Choroid plexus epithelial cell (primary cell): ENCODE data around the gene OR2C1.

Source experiments
- DNase-seq: peaks from one replicate; pipeline ENCODE4 v3.0.0-alpha.2; 2010; ENCODE audit warnings: low read depth
- H3K4me3 ChIP-seq: 2 replicates; pipeline ENCODE4 v1.5.1; 2011; ENCODE audit warnings: low read depth, mild to moderate bottlenecking, control low read depth, low read length, moderate library complexity
- TF ChIP-seq, protein P1 (sequence below): conservative IDR thresholded peaks from 2 replicates; pipeline ENCODE4 v1.5.1; 2011; ENCODE audit warnings: low read depth, mild to moderate bottlenecking, control low read depth, inconsistent platforms, low read length, moderate library complexity

The OR2C1 gene

DNA sequence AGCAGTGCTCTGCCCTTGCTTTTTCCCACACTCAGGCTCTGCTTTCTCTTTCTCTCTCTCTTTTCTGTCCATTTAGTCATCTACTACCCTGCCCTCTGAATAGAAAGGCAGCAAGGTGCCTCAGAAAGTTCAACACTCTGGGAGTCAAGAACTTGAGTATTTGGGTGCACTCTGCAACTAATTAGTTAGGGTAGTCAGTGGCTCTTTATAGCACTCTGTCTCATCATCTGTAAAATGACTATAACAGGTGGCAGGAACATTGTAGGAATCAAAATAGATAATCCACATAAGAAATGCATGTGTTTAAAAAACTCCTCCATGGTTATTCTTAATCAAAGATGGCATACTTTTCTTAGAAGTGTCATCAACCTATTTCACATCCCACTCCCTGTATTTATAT, 7.2 kb downstream of the OR2C1 start:
- no peak for DNase-seq
- H3K4me3 ChIP-seq = no peak overlapping the region
- TF ChIP-seq, protein P1, sequence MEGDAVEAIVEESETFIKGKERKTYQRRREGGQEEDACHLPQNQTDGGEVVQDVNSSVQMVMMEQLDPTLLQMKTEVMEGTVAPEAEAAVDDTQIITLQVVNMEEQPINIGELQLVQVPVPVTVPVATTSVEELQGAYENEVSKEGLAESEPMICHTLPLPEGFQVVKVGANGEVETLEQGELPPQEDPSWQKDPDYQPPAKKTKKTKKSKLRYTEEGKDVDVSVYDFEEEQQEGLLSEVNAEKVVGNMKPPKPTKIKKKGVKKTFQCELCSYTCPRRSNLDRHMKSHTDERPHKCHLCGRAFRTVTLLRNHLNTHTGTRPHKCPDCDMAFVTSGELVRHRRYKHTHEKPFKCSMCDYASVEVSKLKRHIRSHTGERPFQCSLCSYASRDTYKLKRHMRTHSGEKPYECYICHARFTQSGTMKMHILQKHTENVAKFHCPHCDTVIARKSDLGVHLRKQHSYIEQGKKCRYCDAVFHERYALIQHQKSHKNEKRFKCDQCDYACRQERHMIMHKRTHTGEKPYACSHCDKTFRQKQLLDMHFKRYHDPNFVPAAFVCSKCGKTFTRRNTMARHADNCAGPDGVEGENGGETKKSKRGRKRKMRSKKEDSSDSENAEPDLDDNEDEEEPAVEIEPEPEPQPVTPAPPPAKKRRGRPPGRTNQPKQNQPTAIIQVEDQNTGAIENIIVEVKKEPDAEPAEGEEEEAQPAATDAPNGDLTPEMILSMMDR = no peak

DNA sequence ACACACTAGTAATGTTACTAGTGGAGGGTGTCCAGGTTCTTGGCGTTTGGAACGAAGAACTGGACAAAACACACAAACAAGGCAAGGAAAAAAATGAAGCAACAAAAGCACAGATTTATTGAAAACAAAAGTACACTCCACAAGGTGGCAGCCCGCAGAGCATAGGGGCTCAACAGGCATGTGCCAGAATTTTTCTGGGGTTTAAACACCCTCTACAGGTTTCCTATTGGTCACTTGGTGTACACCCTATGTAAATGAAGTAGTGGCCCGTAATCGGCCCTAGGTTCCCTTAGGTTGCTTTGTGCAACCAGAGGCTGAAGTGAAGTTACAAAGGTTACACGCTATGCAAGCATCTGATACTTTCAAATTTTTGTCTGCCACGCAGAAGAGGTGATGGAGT, 8.1 kb downstream of the OR2C1 start:
- H3K4me3 ChIP-seq = no peak overlapping the region
- no peak for DNase-seq
- TF ChIP-seq, protein P1 = no peak

DNA sequence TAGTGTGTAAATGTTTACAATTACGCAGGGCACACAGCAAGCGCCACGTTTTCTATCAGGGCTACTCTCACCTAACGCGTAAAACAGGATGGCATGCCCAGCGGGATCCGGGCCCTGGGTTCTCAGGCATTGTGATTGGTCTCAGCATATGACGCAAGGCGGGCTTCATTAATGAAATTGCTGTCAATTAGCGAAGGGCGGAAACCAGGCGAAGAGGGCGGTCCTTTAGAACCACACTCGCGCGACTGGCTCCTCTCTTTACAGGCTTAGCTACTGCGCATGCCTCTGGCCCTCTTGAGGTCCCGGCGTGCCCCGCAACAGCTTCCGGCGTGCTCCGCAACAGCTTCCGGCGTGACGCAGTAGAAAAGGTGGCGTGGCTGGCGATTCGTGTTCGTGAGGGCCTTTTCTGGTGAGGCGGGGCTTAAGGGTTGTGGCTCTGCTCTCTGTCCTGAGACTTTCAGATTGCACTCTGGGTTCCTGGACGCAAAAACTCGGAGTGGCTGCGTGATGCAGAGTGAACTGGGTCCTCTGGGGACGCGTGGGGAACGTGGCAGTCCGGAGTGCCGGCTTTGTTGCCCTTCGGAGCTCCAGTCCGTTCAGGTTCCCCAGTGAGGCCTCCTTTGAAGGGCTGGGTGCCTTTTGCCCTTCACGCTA, 9.2 kb downstream of the OR2C1 start:
- peak overlapping the region; percentile 71 for H3K4me3 ChIP-seq
- TF ChIP-seq, protein P1 = no peak
- peak; percentile 98 for DNase-seq

DNA sequence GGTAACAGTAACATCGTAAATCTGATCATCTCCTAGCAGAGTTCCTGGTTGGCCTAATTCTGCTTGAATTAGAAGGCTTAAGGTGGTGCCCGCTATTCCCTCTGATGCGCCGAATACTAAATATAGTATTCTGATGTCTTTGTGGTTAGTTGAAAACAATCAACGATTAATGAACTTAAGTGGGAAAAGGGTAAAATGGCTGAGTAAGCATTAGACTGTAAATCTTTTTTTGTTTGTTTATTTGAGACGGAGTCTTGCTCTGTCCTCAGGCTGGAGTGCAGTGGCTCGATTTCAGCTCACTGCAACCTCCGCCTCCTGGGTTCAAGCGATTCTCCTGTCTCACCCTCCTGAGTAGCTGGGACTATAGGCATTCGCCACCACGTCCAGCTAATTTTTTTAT, 13.4 kb downstream of the OR2C1 start:
- H3K4me3 ChIP-seq = no peak overlapping the region
- no peak for DNase-seq
- TF ChIP-seq, protein P1 = no peak

DNA sequence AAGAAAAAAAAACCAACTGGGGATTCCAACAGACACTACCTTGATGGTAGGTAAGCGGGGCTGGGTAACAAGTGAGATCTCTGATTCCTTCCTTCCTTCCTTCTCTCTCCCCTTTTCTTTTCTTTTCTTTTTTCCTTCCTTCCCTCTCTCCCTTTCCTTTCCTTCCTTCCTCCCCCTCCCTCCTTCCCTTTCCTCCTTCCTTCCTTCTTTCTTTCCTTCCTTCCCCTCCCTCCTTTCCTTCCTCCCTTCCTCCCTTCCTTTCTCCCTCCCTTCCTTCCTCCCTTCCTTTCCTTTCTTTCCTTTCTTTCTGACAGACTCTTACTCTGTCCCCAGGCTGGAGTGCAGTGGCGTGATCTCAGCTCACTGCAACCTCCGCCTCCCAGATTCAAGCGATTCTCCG, 20.0 kb downstream of the OR2C1 start:
- TF ChIP-seq, protein P1 = no peak
- no peak for DNase-seq
- H3K4me3 ChIP-seq = no peak overlapping the region

DNA sequence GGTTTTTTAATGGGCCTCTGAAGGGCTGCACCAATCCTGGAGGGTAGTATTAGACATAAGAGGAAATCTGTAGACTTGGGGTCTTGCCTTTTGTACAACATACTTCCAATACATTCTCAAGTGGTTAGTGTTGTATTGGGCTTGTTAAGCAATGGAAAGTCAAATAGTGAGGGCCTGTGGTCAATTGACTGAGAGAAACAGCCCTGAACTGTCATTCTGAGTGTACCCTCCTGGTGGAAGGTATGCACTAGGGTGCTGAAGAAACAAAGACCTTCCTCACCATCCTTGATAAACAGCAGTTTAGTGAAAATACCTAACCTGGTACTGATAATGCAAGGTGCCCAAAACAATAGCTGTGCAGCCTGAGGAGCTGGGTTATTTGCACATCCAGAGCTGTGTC, 22.2 kb downstream of the OR2C1 start:
- DNase-seq = no peak
- H3K4me3 ChIP-seq = no peak overlapping the region
- TF ChIP-seq, protein P1 = no peak

DNA sequence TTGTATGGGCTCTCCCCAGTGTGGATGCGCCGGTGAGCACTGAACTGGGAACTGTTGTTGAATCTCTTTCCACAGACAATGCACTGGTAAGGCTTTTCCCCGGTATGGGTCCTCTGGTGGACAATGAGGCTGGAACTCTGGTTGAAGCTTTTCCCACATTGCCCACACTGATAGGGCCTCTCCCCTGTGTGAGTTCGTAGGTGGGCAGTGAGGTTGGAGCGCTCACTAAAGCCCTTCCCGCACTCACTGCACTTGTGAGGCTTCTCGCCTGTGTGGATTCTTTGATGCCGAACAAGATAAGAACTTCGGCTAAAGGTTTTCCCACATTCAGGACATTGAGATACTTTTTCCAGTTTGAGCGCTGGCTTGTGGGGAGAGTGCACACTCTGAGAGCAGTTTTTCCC, 27.4 kb downstream of the OR2C1 start:
- TF ChIP-seq, protein P1 = no peak
- no peak overlapping the region for H3K4me3 ChIP-seq
- DNase-seq = no peak
